22Rv1 (cell line): ENCODE measurements around the gene NFIA.

Experiments
- H3K27ac ChIP-seq: fragments of 450-650 bp; 2 replicates; pipeline ENCODE4 v1.5.1; 2017
- ZFX ChIP-seq: fragments of 450-650 bp; IDR thresholded peaks from 2 replicates; pipeline ENCODE4 v1.6.1; 2017; ENCODE audit warnings: antibody characterized with exemption, borderline replicate concordance
- TF ChIP-seq, protein P1 (sequence below): fragments of 450-650 bp; IDR thresholded peaks from 2 replicates; pipeline ENCODE4 v1.5.1; 2017; ENCODE audit warnings: mild to moderate bottlenecking

The NFIA gene

DNA sequence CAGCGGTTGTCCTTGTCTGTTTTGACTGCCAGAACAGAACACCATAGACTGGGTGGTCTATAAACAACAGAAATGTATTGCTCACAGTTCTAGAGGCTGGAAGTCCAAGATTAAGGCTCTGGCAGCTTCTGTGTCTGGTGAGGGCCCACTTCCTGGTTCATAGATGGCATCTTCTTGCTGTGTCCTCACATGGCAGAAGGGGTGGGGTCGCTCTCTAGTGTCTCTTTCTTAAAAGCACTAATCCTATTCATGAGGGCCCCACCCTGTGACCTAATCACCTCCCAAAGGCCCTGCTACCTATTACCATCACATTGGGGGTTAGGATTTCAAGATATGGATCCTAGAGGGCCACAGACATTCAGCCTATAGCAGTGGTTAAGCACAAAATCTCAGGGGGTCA lies 304.4 kb downstream of the NFIA start:
- TF ChIP-seq ZFX: no peak
- TF ChIP-seq, protein P1, sequence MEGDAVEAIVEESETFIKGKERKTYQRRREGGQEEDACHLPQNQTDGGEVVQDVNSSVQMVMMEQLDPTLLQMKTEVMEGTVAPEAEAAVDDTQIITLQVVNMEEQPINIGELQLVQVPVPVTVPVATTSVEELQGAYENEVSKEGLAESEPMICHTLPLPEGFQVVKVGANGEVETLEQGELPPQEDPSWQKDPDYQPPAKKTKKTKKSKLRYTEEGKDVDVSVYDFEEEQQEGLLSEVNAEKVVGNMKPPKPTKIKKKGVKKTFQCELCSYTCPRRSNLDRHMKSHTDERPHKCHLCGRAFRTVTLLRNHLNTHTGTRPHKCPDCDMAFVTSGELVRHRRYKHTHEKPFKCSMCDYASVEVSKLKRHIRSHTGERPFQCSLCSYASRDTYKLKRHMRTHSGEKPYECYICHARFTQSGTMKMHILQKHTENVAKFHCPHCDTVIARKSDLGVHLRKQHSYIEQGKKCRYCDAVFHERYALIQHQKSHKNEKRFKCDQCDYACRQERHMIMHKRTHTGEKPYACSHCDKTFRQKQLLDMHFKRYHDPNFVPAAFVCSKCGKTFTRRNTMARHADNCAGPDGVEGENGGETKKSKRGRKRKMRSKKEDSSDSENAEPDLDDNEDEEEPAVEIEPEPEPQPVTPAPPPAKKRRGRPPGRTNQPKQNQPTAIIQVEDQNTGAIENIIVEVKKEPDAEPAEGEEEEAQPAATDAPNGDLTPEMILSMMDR: no peak
- H3K27ac ChIP-seq: no peak overlapping the region

DNA sequence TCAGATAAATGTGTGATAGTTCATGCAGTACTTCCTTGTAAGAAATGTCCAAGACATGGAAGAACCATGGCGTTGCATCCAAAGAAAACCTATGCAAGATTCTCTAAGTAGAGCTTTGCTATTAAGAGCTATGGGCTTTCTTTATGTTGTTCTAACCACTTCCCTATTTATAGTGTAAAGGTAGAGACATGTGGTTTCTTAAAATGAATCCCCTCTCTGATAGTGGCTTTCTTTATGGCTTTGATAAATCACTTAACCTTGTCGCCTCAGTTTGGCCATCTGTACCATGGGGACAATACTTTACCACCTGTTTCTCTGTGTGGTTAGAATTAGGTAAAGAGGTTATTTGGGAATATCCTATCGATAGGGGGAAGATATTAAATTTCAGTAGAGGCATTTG lies 305.5 kb downstream of the NFIA start:
- no peak overlapping the region for H3K27ac ChIP-seq
- TF ChIP-seq ZFX: no peak
- TF ChIP-seq, protein P1: no peak

- no peak overlapping the region for H3K27ac ChIP-seq
- no peak for TF ChIP-seq ZFX
- TF ChIP-seq, protein P1: no peak
These were observed 306.2 kb downstream of the NFIA start for GRCh38 chr1:61388566-61388965.

GRCh38 chr1:61389194-61389925 lies 307.0 kb downstream of the NFIA start:
- no peak for TF ChIP-seq ZFX
- TF ChIP-seq, protein P1: no peak
- no peak overlapping the region for H3K27ac ChIP-seq

GRCh38 chr1:61389926-61390845 lies 307.8 kb downstream of the NFIA start:
- TF ChIP-seq, protein P1: no peak
- TF ChIP-seq ZFX: no peak
- H3K27ac ChIP-seq: no peak overlapping the region

DNA sequence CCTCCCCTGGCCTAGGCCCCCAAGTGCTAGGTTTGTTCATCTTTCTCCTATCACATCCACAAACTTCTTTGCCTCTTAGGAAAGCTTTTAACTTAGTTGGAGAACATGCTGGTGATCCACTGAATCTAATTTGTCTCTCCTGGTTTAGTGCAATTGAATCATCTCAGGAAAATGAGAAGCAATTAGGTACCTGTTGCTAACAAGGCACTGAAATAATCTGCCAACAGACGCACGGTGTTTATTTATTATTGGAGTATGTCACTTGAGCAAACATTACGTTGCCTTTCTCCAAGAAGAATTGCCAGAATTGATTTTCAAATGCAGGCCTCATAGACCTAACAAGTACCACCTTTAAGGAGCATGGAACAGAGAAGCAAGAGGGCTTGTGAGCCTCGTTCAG lies 309.4 kb downstream of the NFIA start:
- TF ChIP-seq, protein P1: no peak
- no peak for TF ChIP-seq ZFX
- no peak overlapping the region for H3K27ac ChIP-seq
